ENCODE data around the gene CHCHD2.

DNA sequence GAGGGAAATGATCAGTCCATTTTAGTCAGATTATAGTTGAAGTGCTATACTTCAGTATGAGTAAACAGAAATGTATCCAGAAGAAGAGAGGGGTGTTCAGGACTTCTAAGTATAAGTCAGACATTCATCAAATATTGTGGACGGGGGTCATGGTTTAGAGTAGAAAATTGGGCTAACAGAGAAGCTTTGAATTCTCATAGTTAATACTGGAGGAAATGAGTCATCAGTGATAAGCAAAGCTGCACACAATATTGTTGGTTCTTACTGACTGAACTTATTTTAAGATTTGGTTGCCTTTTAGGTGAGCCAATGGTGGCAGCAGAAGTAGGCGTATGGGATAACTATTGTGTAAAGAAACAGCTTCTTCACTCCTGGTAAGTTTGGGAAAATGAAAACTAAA, 43.9 kb downstream of the CHCHD2 start:
- TF ChIP-seq ZNF274 (CRISPR knock-in tag; IDR thresholded peaks at IDR 0.05) (no peak), SMARCC2 (IDR thresholded peaks at IDR 0.05) (no peak)
- TF ChIP-seq, protein P1, sequence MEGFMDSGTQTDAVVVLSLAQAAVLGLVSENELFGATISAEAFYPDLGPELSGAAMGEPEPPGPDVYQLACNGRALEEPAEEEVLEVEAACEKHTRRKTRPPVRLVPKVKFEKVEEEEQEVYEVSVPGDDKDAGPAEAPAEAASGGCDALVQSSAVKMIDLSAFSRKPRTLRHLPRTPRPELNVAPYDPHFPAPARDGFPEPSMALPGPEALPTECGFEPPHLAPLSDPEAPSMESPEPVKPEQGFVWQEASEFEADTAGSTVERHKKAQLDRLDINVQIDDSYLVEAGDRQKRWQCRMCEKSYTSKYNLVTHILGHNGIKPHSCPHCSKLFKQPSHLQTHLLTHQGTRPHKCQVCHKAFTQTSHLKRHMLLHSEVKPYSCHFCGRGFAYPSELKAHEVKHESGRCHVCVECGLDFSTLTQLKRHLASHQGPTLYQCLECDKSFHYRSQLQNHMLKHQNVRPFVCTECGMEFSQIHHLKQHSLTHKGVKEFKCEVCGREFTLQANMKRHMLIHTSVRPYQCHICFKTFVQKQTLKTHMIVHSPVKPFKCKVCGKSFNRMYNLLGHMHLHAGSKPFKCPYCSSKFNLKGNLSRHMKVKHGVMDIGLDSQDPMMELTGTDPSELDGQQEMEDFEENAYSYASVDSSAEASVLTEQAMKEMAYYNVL (CRISPR knock-in tag; IDR thresholded peaks at IDR 0.05; ENCODE audit: borderline replicate concordance), result no peak
- TF ChIP-seq, protein P2, sequence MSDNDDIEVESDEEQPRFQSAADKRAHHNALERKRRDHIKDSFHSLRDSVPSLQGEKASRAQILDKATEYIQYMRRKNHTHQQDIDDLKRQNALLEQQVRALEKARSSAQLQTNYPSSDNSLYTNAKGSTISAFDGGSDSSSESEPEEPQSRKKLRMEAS (IDR thresholded peaks at IDR 0.05), result no peak
- TF ChIP-seq, protein P3, sequence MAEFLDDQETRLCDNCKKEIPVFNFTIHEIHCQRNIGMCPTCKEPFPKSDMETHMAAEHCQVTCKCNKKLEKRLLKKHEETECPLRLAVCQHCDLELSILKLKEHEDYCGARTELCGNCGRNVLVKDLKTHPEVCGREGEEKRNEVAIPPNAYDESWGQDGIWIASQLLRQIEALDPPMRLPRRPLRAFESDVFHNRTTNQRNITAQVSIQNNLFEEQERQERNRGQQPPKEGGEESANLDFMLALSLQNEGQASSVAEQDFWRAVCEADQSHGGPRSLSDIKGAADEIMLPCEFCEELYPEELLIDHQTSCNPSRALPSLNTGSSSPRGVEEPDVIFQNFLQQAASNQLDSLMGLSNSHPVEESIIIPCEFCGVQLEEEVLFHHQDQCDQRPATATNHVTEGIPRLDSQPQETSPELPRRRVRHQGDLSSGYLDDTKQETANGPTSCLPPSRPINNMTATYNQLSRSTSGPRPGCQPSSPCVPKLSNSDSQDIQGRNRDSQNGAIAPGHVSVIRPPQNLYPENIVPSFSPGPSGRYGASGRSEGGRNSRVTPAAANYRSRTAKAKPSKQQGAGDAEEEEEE (CRISPR knock-in tag; IDR thresholded peaks at IDR 0.05; ENCODE audit: borderline replicate concordance), result no peak

All from HepG2 (cell line).